H1 (cell line): ENCODE data around the gene RELT.

Experiments
- ATF2 ChIP-seq: IDR thresholded peaks from 2 replicates; pipeline ENCODE4 v1.6.1; 2012; ENCODE audit warnings: low read length, inconsistent platforms
- CTCF ChIP-seq, 3 experiments: IDR thresholded peaks; 1 replicate in 2 of 3; 2 replicates in 1 of 3; pipeline versions ENCODE4 v1.5.1 to v1.6.1; 2011; ENCODE audit warnings: low read length in 3 of 3, mild to moderate bottlenecking in 3 of 3, inconsistent platforms in 2 of 3, low read depth in 1 of 3, moderate library complexity in 1 of 3; ENCODE audit not compliant: insufficient read depth in 1 of 3; ENCODE audit errors: control extremely low read depth in 1 of 3
- EP300 ChIP-seq, 2 experiments: IDR thresholded peaks; 1 replicate in 1 of 2; 2 replicates in 1 of 2; pipeline ENCODE4 v1.6.1; 2011 to 2012; ENCODE audit warnings: low read depth in 2 of 2, low read length in 2 of 2, mild to moderate bottlenecking in 2 of 2, borderline replicate concordance in 1 of 2, inconsistent platforms in 1 of 2, moderate library complexity in 1 of 2
- EZH2 ChIP-seq: fragments of 200-600 bp; sonication (generic); IDR thresholded peaks from 2 replicates; pipeline ENCODE4 v1.7.1; 2012; ENCODE audit warnings: low read depth, mild to moderate bottlenecking, moderate library complexity, low read length, inconsistent platforms; ENCODE audit not compliant: severe bottlenecking
- GABPA ChIP-seq: IDR thresholded peaks from 2 replicates; pipeline ENCODE4 v1.6.1; 2011; ENCODE audit warnings: mild to moderate bottlenecking, low read length, moderate library complexity, borderline replicate concordance; ENCODE audit not compliant: insufficient read depth
- MAFK ChIP-seq: IDR thresholded peaks from 2 replicates; pipeline ENCODE4 v1.6.1; 2012; ENCODE audit warnings: low read depth, mild to moderate bottlenecking, improper control_type of control experiment, low read length
- TAF7 ChIP-seq: optimal IDR thresholded peaks from 2 replicates; pipeline ENCODE3; 2011; ENCODE audit warnings: low read depth, mild to moderate bottlenecking, inconsistent platforms, low read length, moderate library complexity, borderline replicate concordance

GRCh38 chr11:73358071-73358470 is 18.1 kb upstream of the RELT start:
- no peak for TF ChIP-seq TAF7
- TF ChIP-seq CTCF (IDR thresholded peaks at IDR 0.05; ENCODE audit: control extremely low read depth in 1 of 3, insufficient read depth in 1 of 3, low read depth in 1 of 3, low read length in 3 of 3), result no peak
- TF ChIP-seq MAFK, result no peak
- TF ChIP-seq EZH2, result no peak
- TF ChIP-seq ATF2, result no peak
- no peak for TF ChIP-seq EP300 (IDR thresholded peaks at IDR 0.05; ENCODE audit: borderline replicate concordance in 1 of 2, low read depth in 2 of 2, low read length in 2 of 2)
- no peak for TF ChIP-seq GABPA
